Measurements from ENCODE around the gene MYLK3.

MYLK3 gene

DNA sequence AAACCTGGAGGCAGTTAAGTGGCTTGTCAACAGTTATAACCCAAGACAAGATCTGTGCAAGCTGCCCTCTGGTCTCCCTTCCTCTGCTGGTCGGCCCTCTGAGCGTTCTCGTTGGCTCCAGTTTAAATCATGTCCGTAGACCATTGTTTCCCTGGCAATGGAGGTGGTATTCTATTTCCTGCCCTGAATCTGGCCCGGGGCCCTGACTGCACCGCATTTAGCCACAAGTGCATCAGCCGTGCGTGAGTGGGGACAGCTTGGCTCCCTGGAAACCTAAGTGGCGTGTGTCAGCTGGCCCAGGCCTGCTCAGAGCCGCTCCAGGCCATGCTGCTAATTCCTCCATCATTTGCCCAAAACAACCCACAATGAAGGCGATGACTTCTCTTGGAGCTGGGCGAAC is 15.0 kb upstream of the MYLK3 start:
- TF ChIP-seq GLIS3 (CRISPR knock-in tag; IDR thresholded peaks at IDR 0.05): no peak
- TF ChIP-seq ZNF70 (CRISPR knock-in tag; IDR thresholded peaks at IDR 0.05): no peak
- TF ChIP-seq, protein P1, sequence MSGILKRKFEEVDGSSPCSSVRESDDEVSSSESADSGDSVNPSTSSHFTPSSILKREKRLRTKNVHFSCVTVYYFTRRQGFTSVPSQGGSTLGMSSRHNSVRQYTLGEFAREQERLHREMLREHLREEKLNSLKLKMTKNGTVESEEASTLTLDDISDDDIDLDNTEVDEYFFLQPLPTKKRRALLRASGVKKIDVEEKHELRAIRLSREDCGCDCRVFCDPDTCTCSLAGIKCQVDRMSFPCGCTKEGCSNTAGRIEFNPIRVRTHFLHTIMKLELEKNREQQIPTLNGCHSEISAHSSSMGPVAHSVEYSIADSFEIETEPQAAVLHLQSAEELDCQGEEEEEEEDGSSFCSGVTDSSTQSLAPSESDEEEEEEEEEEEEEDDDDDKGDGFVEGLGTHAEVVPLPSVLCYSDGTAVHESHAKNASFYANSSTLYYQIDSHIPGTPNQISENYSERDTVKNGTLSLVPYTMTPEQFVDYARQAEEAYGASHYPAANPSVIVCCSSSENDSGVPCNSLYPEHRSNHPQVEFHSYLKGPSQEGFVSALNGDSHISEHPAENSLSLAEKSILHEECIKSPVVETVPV (CRISPR knock-in tag; IDR thresholded peaks at IDR 0.05): no peak
- TF ChIP-seq ESRRG (CRISPR knock-in tag; IDR thresholded peaks at IDR 0.05): no peak
- TF ChIP-seq SNAI2 (CRISPR knock-in tag; IDR thresholded peaks at IDR 0.05): no peak
- TF ChIP-seq ZNF8 (CRISPR knock-in tag; IDR thresholded peaks at IDR 0.05): no peak
- TF ChIP-seq ZC3H10 (CRISPR knock-in tag; IDR thresholded peaks at IDR 0.05): no peak
- TF ChIP-seq ZFP3 (CRISPR knock-in tag; IDR thresholded peaks at IDR 0.05): no peak
- TF ChIP-seq ISL1 (CRISPR knock-in tag; IDR thresholded peaks at IDR 0.05): no peak
- TF ChIP-seq ZNF565 (CRISPR knock-in tag; conservative IDR thresholded peaks at IDR 0.05; ENCODE audit: low read depth): no peak
- TF ChIP-seq ARNTL (CRISPR knock-in tag; IDR thresholded peaks at IDR 0.05; ENCODE audit: borderline replicate concordance, low read depth): no peak
- TF ChIP-seq TOX (CRISPR knock-in tag; IDR thresholded peaks at IDR 0.05; ENCODE audit: borderline replicate concordance): no peak
- TF ChIP-seq, protein P2, sequence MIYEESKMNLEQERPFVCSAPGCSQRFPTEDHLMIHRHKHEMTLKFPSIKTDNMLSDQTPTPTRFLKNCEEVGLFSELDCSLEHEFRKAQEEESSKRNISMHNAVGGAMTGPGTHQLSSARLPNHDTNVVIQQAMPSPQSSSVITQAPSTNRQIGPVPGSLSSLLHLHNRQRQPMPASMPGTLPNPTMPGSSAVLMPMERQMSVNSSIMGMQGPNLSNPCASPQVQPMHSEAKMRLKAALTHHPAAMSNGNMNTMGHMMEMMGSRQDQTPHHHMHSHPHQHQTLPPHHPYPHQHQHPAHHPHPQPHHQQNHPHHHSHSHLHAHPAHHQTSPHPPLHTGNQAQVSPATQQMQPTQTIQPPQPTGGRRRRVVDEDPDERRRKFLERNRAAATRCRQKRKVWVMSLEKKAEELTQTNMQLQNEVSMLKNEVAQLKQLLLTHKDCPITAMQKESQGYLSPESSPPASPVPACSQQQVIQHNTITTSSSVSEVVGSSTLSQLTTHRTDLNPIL (CRISPR knock-in tag; IDR thresholded peaks at IDR 0.05; ENCODE audit: low read depth): no peak
- TF ChIP-seq RARB (CRISPR knock-in tag; IDR thresholded peaks at IDR 0.05): no peak
- TF ChIP-seq CSDC2 (CRISPR knock-in tag; IDR thresholded peaks at IDR 0.05): no peak
- ATAC-seq: no peak; the same call in 1 of the 3 replicates

DNA sequence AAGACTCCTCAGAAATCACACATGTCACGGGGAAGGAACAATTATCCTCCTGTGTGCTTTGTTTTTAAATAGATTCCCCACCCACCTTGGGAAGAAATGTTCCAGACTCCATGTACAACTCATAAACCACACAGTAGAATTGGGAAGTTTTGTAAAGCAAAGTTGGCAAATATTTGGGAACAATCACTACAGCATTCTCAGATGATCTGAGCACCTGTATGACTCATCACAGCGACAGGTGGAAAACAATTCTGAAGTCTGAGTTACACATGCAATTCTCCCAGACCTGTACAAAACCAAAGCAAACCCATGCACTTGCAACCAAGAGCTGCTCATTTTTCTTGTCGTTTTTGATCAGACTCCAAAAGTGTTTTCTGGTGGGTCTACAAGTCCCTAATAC is 14.4 kb upstream of the MYLK3 start:
- no peak for TF ChIP-seq TCF4 (CRISPR knock-in tag; IDR thresholded peaks at IDR 0.05; ENCODE audit: borderline replicate concordance)
- no peak for TF ChIP-seq ZNF565 (CRISPR knock-in tag; conservative IDR thresholded peaks at IDR 0.05; ENCODE audit: low read depth)
- no peak for TF ChIP-seq CSDC2 (CRISPR knock-in tag; IDR thresholded peaks at IDR 0.05)
- TF ChIP-seq, protein P3, sequence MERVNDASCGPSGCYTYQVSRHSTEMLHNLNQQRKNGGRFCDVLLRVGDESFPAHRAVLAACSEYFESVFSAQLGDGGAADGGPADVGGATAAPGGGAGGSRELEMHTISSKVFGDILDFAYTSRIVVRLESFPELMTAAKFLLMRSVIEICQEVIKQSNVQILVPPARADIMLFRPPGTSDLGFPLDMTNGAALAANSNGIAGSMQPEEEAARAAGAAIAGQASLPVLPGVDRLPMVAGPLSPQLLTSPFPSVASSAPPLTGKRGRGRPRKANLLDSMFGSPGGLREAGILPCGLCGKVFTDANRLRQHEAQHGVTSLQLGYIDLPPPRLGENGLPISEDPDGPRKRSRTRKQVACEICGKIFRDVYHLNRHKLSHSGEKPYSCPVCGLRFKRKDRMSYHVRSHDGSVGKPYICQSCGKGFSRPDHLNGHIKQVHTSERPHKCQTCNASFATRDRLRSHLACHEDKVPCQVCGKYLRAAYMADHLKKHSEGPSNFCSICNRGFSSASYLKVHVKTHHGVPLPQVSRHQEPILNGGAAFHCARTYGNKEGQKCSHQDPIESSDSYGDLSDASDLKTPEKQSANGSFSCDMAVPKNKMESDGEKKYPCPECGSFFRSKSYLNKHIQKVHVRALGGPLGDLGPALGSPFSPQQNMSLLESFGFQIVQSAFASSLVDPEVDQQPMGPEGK (CRISPR knock-in tag; IDR thresholded peaks at IDR 0.05; ENCODE audit: borderline replicate concordance): no peak
- no peak for TF ChIP-seq ESRRG (CRISPR knock-in tag; IDR thresholded peaks at IDR 0.05)
- no peak for TF ChIP-seq TOX (CRISPR knock-in tag; IDR thresholded peaks at IDR 0.05; ENCODE audit: borderline replicate concordance)
- no peak for TF ChIP-seq BACH2 (CRISPR knock-in tag; IDR thresholded peaks at IDR 0.05; ENCODE audit: borderline replicate concordance)
- TF ChIP-seq OSR1 (CRISPR knock-in tag; IDR thresholded peaks at IDR 0.05): no peak
- TF ChIP-seq RARB (CRISPR knock-in tag; IDR thresholded peaks at IDR 0.05): no peak
- TF ChIP-seq ZFP30 (CRISPR knock-in tag; IDR thresholded peaks at IDR 0.05): no peak
- ATAC-seq: no peak

DNA sequence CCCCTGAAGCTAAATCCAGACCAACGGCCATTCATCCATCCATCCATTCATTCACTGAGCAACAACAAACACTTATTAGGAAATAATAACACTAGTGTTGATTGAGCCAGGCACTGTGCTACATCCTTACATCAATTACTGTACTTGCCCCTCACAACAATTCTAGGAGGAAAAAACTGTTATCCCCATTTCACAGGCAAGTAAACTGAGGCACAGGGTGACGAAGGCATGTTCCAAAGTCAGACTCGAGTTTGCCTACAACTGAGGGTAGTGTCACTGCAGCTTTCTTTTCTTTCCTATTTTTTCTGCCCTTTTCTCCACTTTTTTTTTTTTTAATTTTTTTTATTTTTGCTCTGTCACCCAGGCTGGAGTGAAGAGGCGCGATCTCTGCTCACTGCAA is 11.2 kb upstream of the MYLK3 start:
- TF ChIP-seq, protein P2 (CRISPR knock-in tag; IDR thresholded peaks at IDR 0.05; ENCODE audit: low read depth): no peak
- TF ChIP-seq, protein P3 (CRISPR knock-in tag; IDR thresholded peaks at IDR 0.05; ENCODE audit: borderline replicate concordance): no peak
- TF ChIP-seq CSDC2 (CRISPR knock-in tag; IDR thresholded peaks at IDR 0.05) (no peak), BACH2 (CRISPR knock-in tag; IDR thresholded peaks at IDR 0.05; ENCODE audit: borderline replicate concordance) (no peak), RARB (CRISPR knock-in tag; IDR thresholded peaks at IDR 0.05) (no peak), ZNF70 (CRISPR knock-in tag; IDR thresholded peaks at IDR 0.05) (no peak), ZC3H10 (CRISPR knock-in tag; IDR thresholded peaks at IDR 0.05) (no peak)
- TF ChIP-seq, protein P4, sequence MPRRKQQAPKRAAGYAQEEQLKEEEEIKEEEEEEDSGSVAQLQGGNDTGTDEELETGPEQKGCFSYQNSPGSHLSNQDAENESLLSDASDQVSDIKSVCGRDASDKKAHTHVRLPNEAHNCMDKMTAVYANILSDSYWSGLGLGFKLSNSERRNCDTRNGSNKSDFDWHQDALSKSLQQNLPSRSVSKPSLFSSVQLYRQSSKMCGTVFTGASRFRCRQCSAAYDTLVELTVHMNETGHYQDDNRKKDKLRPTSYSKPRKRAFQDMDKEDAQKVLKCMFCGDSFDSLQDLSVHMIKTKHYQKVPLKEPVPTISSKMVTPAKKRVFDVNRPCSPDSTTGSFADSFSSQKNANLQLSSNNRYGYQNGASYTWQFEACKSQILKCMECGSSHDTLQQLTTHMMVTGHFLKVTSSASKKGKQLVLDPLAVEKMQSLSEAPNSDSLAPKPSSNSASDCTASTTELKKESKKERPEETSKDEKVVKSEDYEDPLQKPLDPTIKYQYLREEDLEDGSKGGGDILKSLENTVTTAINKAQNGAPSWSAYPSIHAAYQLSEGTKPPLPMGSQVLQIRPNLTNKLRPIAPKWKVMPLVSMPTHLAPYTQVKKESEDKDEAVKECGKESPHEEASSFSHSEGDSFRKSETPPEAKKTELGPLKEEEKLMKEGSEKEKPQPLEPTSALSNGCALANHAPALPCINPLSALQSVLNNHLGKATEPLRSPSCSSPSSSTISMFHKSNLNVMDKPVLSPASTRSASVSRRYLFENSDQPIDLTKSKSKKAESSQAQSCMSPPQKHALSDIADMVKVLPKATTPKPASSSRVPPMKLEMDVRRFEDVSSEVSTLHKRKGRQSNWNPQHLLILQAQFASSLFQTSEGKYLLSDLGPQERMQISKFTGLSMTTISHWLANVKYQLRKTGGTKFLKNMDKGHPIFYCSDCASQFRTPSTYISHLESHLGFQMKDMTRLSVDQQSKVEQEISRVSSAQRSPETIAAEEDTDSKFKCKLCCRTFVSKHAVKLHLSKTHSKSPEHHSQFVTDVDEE (CRISPR knock-in tag; IDR thresholded peaks at IDR 0.05): no peak
- no peak for ATAC-seq

Data from SK-N-SH treated with all-trans-retinoic acid at 6 μM for 48 hours (cell line).